GM23338 (cell line): ENCODE data around the gene ST8SIA2. TPM values are rescaled to one million over a fixed set of nuclear protein-coding genes. Genes with fewer than 3 reads are reported as not detected.

Experiments
- ATAC-seq: fragments of 200-7000 bp; cut with Tn5 transposase; 3 replicates; pipeline ENCODE4 v1.9.1; 2020
- DNase-seq: peaks from one replicate; pipeline ENCODE4 v3.0.0-alpha.2; 2015; ENCODE audit warnings: low spot score
- H2AFZ ChIP-seq: fragments of 200-600 bp; sonication (generic); 2 replicates; pipeline ENCODE4 v1.8.0; 2016; ENCODE audit warnings: antibody characterized with exemption, mild to moderate bottlenecking, moderate library complexity
- H3F3A ChIP-seq: fragments of 200-600 bp; sonication (generic); replicated peaks from 2 replicates; pipeline ENCODE4 v1.8.0; 2017; ENCODE audit warnings: antibody characterized with exemption, mixed run types, low read depth
- H3K27ac ChIP-seq: fragments of 200-600 bp; sonication (generic); 2 replicates; pipeline ENCODE4 v1.6.1; 2016; ENCODE audit warnings: low read depth
- H3K27me3 ChIP-seq: fragments of 200-600 bp; sonication (generic); 2 replicates; pipeline ENCODE4 v1.8.0; 2016; ENCODE audit warnings: mild to moderate bottlenecking, mixed run types, moderate library complexity; ENCODE audit not compliant: insufficient read depth
- H3K36me3 ChIP-seq: fragments of 200-600 bp; sonication (generic); 2 replicates; pipeline ENCODE4 v1.8.0; 2016; ENCODE audit warnings: mild to moderate bottlenecking; ENCODE audit not compliant: insufficient read depth
- H3K4me1 ChIP-seq: fragments of 200-600 bp; sonication (generic); 2 replicates; pipeline ENCODE4 v1.8.0; 2016; ENCODE audit warnings: mild to moderate bottlenecking, moderate library complexity; ENCODE audit not compliant: insufficient read depth
- H3K4me2 ChIP-seq: fragments of 200-600 bp; sonication (generic); 2 replicates; pipeline ENCODE4 v1.7.1; 2017; ENCODE audit warnings: mixed run types
- H3K4me3 ChIP-seq: fragments of 200-600 bp; sonication (generic); 2 replicates; pipeline ENCODE4 v1.6.1; 2016; ENCODE audit warnings: mixed run types
- H3K79me2 ChIP-seq: fragments of 200-600 bp; sonication (generic); replicated peaks from 2 replicates; pipeline ENCODE4 v1.8.0; 2017; ENCODE audit warnings: mild to moderate bottlenecking; ENCODE audit not compliant: insufficient read depth
- H3K9me2 ChIP-seq: fragments of 200-600 bp; sonication (generic); 2 replicates; pipeline ENCODE4 v1.8.0; 2017; ENCODE audit not compliant: insufficient read depth
- H4K20me1 ChIP-seq: fragments of 200-600 bp; sonication (generic); replicated peaks from 2 replicates; pipeline ENCODE4 v1.8.0; 2017; ENCODE audit warnings: mild to moderate bottlenecking; ENCODE audit not compliant: insufficient read depth
- H3K27ac Mint-ChIP-seq: 2 replicates; pipeline ENCODE4 v1.8.0; 2020; ENCODE audit warnings: inconsistent platforms, mild to moderate bottlenecking, moderate library complexity, mixed read lengths
- H3K27me3 Mint-ChIP-seq: 3 replicates; pipeline ENCODE4 v1.8.0; 2022; ENCODE audit warnings: low read depth, mild to moderate bottlenecking, moderate library complexity, mixed read lengths, inconsistent platforms; ENCODE audit not compliant: insufficient read depth, poor library complexity
- H3K36me3 Mint-ChIP-seq: 3 replicates; pipeline ENCODE4 v1.8.0; 2021; ENCODE audit warnings: low read depth, mild to moderate bottlenecking, inconsistent platforms, moderate library complexity, mixed read lengths
- H3K4me1 Mint-ChIP-seq: 3 replicates; pipeline ENCODE4 v1.8.0; 2020; ENCODE audit warnings: mild to moderate bottlenecking, inconsistent platforms, mixed read lengths
- H3K4me3 Mint-ChIP-seq: 3 replicates; pipeline ENCODE4 v1.8.0; 2021; ENCODE audit warnings: moderate library complexity, mild to moderate bottlenecking, inconsistent platforms, mixed read lengths
- H3K9me3 Mint-ChIP-seq: 3 replicates; pipeline ENCODE4 v1.8.0; 2020; ENCODE audit warnings: moderate library complexity, mild to moderate bottlenecking, inconsistent platforms, mixed read lengths
- CREB1 ChIP-seq: fragments of 250-450 bp; sonication (Bioruptor Pico); IDR thresholded peaks from 2 replicates; pipeline ENCODE4 v1.5.0; 2020; ENCODE audit warnings: low read depth, mild to moderate bottlenecking, moderate library complexity
- EZH2phosphoT487 ChIP-seq: fragments of 200-600 bp; sonication (generic); IDR thresholded peaks from one replicate; pipeline ENCODE4 v1.8.1; 2018; ENCODE audit warnings: antibody characterized with exemption; ENCODE audit not compliant: unreplicated experiment
- POLR2AphosphoS5 ChIP-seq: IDR thresholded peaks from 2 replicates; pipeline ENCODE4 v1.6.1; 2016; ENCODE audit warnings: antibody characterized with exemption, low read depth
- REST ChIP-seq: IDR thresholded peaks from one replicate; pipeline ENCODE4 v1.6.1; 2018; ENCODE audit warnings: antibody characterized with exemption; ENCODE audit not compliant: unreplicated experiment
- STAT1 ChIP-seq: IDR thresholded peaks from one replicate; pipeline ENCODE4 v1.6.1; 2016; ENCODE audit warnings: antibody characterized with exemption; ENCODE audit not compliant: unreplicated experiment
- ZNF462 ChIP-seq: fragments of 250-450 bp; sonication (Bioruptor Pico); IDR thresholded peaks from 2 replicates; pipeline ENCODE4 v1.5.0; 2020; ENCODE audit warnings: mild to moderate bottlenecking, moderate library complexity
- polyA plus RNA-seq: library from polyadenylated mRNA; unstranded; fragments of >200 nt; fragmentation: Nextera tagmentation; extraction: Ambion mirVana; gene quantifications from 2 replicates; pipeline ENCODE4 v1.2.1, GENCODE V29; 2016
- total RNA-seq: library from RNA; depleted of rRNA; stranded (reverse); fragments of >200 nt; shearing (Covaris generic); gene quantifications from 2 replicates; pipeline ENCODE4 v1.2.3, GENCODE V29; 2014

ST8SIA2 gene
- total and polyA plus RNA-seq, 2 experiments from 2014 or later, result 0.66 to 1.2 TPM

GRCh38 chr15:92471288-92471687 is 77.6 kb downstream of the ST8SIA2 start (continued):
- TF ChIP-seq ZNF462 (CRISPR knock-in tag) (no peak), STAT1 (no peak), POLR2AphosphoS5 (no peak)

- DNase-seq, result no peak
- Histone ChIP-seq H2AFZ (no peak overlapping the region), H3K36me3 (no peaks in the 10 kb centered on the region), H3K79me2 (no peaks in the 10 kb centered on the region), H3K27ac (no peak overlapping the region), H3F3A (no peaks in the 10 kb centered on the region), H3K4me1 (no peaks in the 10 kb centered on the region), H4K20me1 (no peaks in the 10 kb centered on the region), H3K9me2 (peaks cover 11% of the 10 kb centered on the region), H3K4me2 (no peak overlapping the region), H3K27me3 (no peaks in the 10 kb centered on the region), H3K4me3 (no peak overlapping the region)
- H3K4me3 Mint-ChIP-seq, result no peak overlapping the region
- H3K9me3 Mint-ChIP-seq, result no peaks in the 10 kb centered on the region; the same call in 2 of the 3 replicates
- no peak for ATAC-seq
- peaks cover 7% of the 10 kb centered on the region for H3K4me1 Mint-ChIP-seq
- H3K27ac Mint-ChIP-seq, result no peak overlapping the region
- H3K36me3 Mint-ChIP-seq, result no peaks in the 10 kb centered on the region
- H3K27me3 Mint-ChIP-seq, result peaks cover 7% of the 10 kb centered on the region
- TF ChIP-seq CREB1 (CRISPR knock-in tag), result no peak
- TF ChIP-seq REST, result no peak
- no peak for TF ChIP-seq EZH2phosphoT487
- no peak for TF ChIP-seq ZNF462 (CRISPR knock-in tag)
Measured at GRCh38 chr15:92473756-92474155, 80.1 kb downstream of the ST8SIA2 start.
